ENCODE data around the gene ANKRD27.

DNA sequence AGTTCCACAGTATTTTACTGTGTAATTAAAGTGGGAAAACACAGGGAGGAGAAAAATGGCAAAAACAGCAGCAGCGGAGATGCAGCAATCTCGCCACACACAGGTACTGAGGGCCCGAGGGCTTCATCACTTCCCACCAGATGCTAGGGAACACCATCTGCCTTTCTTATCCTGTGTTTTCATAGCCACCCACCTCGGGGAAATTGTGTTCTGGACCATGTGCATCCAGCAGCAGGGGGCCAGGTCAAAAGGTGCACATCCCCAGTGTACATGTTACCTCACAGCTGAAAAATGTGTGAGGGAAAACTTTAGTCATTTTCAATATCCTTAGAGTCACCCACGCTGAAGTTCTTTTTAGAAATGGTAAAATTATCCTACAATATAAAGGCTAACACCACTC lies 63.8 kb downstream of the ANKRD27 start:
- TF ChIP-seq CTCF (IDR thresholded peaks at IDR 0.05): no peak
- TF ChIP-seq POLR2A (IDR thresholded peaks at IDR 0.05): no peak

Measured in Peyer's patch (tissue), 4 donors.